MV-4-11 (cell line): ENCODE results near the gene CRIP2.

Source experiments
- DNase-seq: peaks from one replicate; lab custom pipeline; 2025; lab: John Stamatoyannopoulos, UW

The CRIP2 gene

GRCh38 chr14:105444859-105445258 is 29.8 kb upstream of the CRIP2 start:
- DNase-seq, result no peak

- no peak for DNase-seq
These were observed 29.3 kb upstream of the CRIP2 start for GRCh38 chr14:105445290-105445689.

GRCh38 chr14:105445901-105446845 is 28.4 kb upstream of the CRIP2 start:
- no peak for DNase-seq

- DNase-seq, result no peak
These were observed 27.6 kb upstream of the CRIP2 start for GRCh38 chr14:105446971-105447370.

GRCh38 chr14:105447651-105448640 is 26.7 kb upstream of the CRIP2 start:
- DNase-seq, result no peak

- DNase-seq, result peak; percentile 9
These were observed 25.9 kb upstream of the CRIP2 start for GRCh38 chr14:105448706-105449111.

- DNase-seq, result no peak
These were observed 25.1 kb upstream of the CRIP2 start for GRCh38 chr14:105449276-105450122.

GRCh38 chr14:105450123-105450505 is 24.5 kb upstream of the CRIP2 start:
- no peak for DNase-seq

GRCh38 chr14:105450864-105451720 is 23.5 kb upstream of the CRIP2 start:
- DNase-seq, result no peak

GRCh38 chr14:105452963-105453362 is 21.7 kb upstream of the CRIP2 start:
- no peak for DNase-seq

- no peak for DNase-seq
These were observed 20.8 kb upstream of the CRIP2 start for GRCh38 chr14:105453847-105454246.

- DNase-seq, result no peak
These were observed 19.5 kb upstream of the CRIP2 start for GRCh38 chr14:105455086-105455640.

GRCh38 chr14:105455766-105456660 is 18.6 kb upstream of the CRIP2 start:
- DNase-seq, result no peak

- no peak for DNase-seq
These were observed 17.6 kb upstream of the CRIP2 start for GRCh38 chr14:105456736-105457617.

- DNase-seq, result no peak
These were observed 16.6 kb upstream of the CRIP2 start for GRCh38 chr14:105458010-105458409.

GRCh38 chr14:105458571-105458970 is 16.1 kb upstream of the CRIP2 start:
- DNase-seq, result no peak

GRCh38 chr14:105460116-105460515 is 14.5 kb upstream of the CRIP2 start:
- DNase-seq, result no peak

- no peak for DNase-seq
These were observed 14.0 kb upstream of the CRIP2 start for GRCh38 chr14:105460616-105461015.
